H9 (cell line): ENCODE measurements around the gene CMSS1. TPM values are rescaled to one million over a fixed set of nuclear protein-coding genes. Genes with fewer than 3 reads are reported as not detected.

Experiments
- DNase-seq: peaks from one replicate; pipeline ENCODE4 v3.0.0-alpha.2; 2017
- H2AFZ ChIP-seq: one replicate; pipeline ENCODE4 v1.6.1; 2013; ENCODE audit warnings: mild to moderate bottlenecking, low read length, control low read depth, moderate library complexity
- H2AK5ac ChIP-seq: 2 replicates; pipeline ENCODE4 v1.6.1; 2013; ENCODE audit warnings: low read length, control low read depth, mixed read lengths; ENCODE audit not compliant: insufficient read length
- H2BK120ac ChIP-seq: one replicate; pipeline ENCODE4 v1.6.1; 2013; ENCODE audit warnings: low read depth, mild to moderate bottlenecking, low read length, control low read depth, inconsistent platforms; ENCODE audit not compliant: poor library complexity, severe bottlenecking
- H2BK12ac ChIP-seq: 2 replicates; pipeline ENCODE4 v1.6.1; 2013; ENCODE audit warnings: low read length, control low read depth, mixed read lengths, low read depth; ENCODE audit not compliant: insufficient read length
- H2BK15ac ChIP-seq: 2 replicates; pipeline ENCODE4 v1.6.1; 2013; ENCODE audit warnings: low read depth, low read length, control low read depth
- H2BK20ac ChIP-seq: one replicate; pipeline ENCODE4 v1.6.1; 2013; ENCODE audit warnings: low read depth, mild to moderate bottlenecking, low read length, control low read depth, inconsistent platforms; ENCODE audit not compliant: poor library complexity, severe bottlenecking
- H2BK5ac ChIP-seq: 2 replicates; pipeline ENCODE4 v1.6.1; 2013; ENCODE audit warnings: low read length, control low read depth, mixed read lengths; ENCODE audit not compliant: insufficient read length
- H3K14ac ChIP-seq: 2 replicates; pipeline ENCODE4 v1.6.1; 2013; ENCODE audit warnings: low read length, control low read depth; ENCODE audit not compliant: insufficient read depth
- H3K18ac ChIP-seq: 2 replicates; pipeline ENCODE4 v1.6.1; 2013; ENCODE audit warnings: low read depth, mild to moderate bottlenecking, mixed read lengths, low read length, control low read depth; ENCODE audit not compliant: insufficient read length
- H3K23ac ChIP-seq: 2 replicates; pipeline ENCODE4 v1.6.1; 2013; ENCODE audit warnings: low read length, control low read depth, mixed read lengths, low read depth; ENCODE audit not compliant: insufficient read length
- H3K23me2 ChIP-seq: 2 replicates; pipeline ENCODE4 v1.6.1; 2013; ENCODE audit warnings: low read depth, mild to moderate bottlenecking, mixed read lengths, low read length, control low read depth; ENCODE audit not compliant: insufficient read length, poor library complexity, severe bottlenecking
- H3K27ac ChIP-seq: 2 replicates; pipeline ENCODE4 v1.5.1; 2013; ENCODE audit warnings: low read length, control low read depth, mixed read lengths, low read depth; ENCODE audit not compliant: insufficient read length
- H3K27me3 ChIP-seq: 2 replicates; pipeline ENCODE4 v1.6.1; 2013; ENCODE audit warnings: low read length, control low read depth, inconsistent platforms; ENCODE audit not compliant: insufficient read depth
- H3K4ac ChIP-seq: 2 replicates; pipeline ENCODE4 v1.6.1; 2013; ENCODE audit warnings: low read depth, mild to moderate bottlenecking, control low read depth, inconsistent platforms, low read length, moderate library complexity
- H3K4me1 ChIP-seq: 2 replicates; pipeline ENCODE4 v1.6.1; 2013; ENCODE audit warnings: low read length, control low read depth, inconsistent platforms; ENCODE audit not compliant: insufficient read depth
- H3K4me2 ChIP-seq: 2 replicates; pipeline ENCODE4 v1.6.1; 2013; ENCODE audit warnings: low read length, control low read depth, mixed read lengths; ENCODE audit not compliant: insufficient read length, insufficient read depth
- H3K56ac ChIP-seq: 2 replicates; pipeline ENCODE4 v1.6.1; 2013; ENCODE audit warnings: low read depth, mild to moderate bottlenecking, mixed read lengths, low read length, control low read depth; ENCODE audit not compliant: insufficient read length
- H3K79me1 ChIP-seq: 2 replicates; pipeline ENCODE4 v1.6.1; 2013; ENCODE audit warnings: low read depth, mild to moderate bottlenecking, moderate library complexity, low read length, control low read depth, inconsistent platforms; ENCODE audit not compliant: insufficient read depth, poor library complexity, severe bottlenecking
- H3K79me2 ChIP-seq: 2 replicates; pipeline ENCODE4 v1.6.1; 2013; ENCODE audit warnings: low read length, control low read depth, inconsistent platforms; ENCODE audit not compliant: insufficient read depth
- H3K9ac ChIP-seq: 2 replicates; pipeline ENCODE4 v1.6.1; 2013; ENCODE audit warnings: low read length, control low read depth, mixed read lengths; ENCODE audit not compliant: insufficient read length; ENCODE audit errors: extremely low read depth
- H3K9me3 ChIP-seq: one replicate; pipeline ENCODE4 v1.6.1; 2013; ENCODE audit warnings: low read depth, low read length, inconsistent platforms; ENCODE audit not compliant: control insufficient read depth
- H3T11ph ChIP-seq: one replicate; pipeline ENCODE4 v1.6.1; 2013; ENCODE audit warnings: mild to moderate bottlenecking, low read length, control low read depth, inconsistent platforms
- H4K20me1 ChIP-seq: one replicate; pipeline ENCODE4 v1.6.1; 2013; ENCODE audit not compliant: control insufficient read depth, insufficient read length, insufficient read depth
- H4K5ac ChIP-seq: 2 replicates; pipeline ENCODE4 v1.6.1; 2013; ENCODE audit warnings: low read depth, mild to moderate bottlenecking, mixed read lengths, low read length, control low read depth; ENCODE audit not compliant: insufficient read length
- H4K8ac ChIP-seq: replicated peaks from 2 replicates; pipeline ENCODE4 v1.6.1; 2013; ENCODE audit warnings: low read length, control low read depth, mixed read lengths, low read depth; ENCODE audit not compliant: insufficient read length
- H4K91ac ChIP-seq: 2 replicates; pipeline ENCODE4 v1.6.1; 2013; ENCODE audit warnings: low read depth, mild to moderate bottlenecking, moderate library complexity, mixed read lengths, low read length, control low read depth; ENCODE audit not compliant: insufficient read length
- H3K27ac Mint-ChIP-seq, 3 experiments: 2 replicates in 2 of 3; 3 replicates in 1 of 3; pipeline ENCODE4 v1.8.0; 2020 to 2021; ENCODE audit warnings: mixed read lengths in 3 of 3, mild to moderate bottlenecking in 1 of 3, moderate library complexity in 1 of 3
- H3K27me3 Mint-ChIP-seq: 2 replicates; pipeline ENCODE4 v1.8.0; 2021; ENCODE audit warnings: low read depth, mild to moderate bottlenecking, moderate library complexity, mixed read lengths
- H3K36me3 Mint-ChIP-seq, 3 experiments: 2 replicates in 2 of 3; 3 replicates in 1 of 3; pipeline ENCODE4 v1.8.0; 2020 to 2021; ENCODE audit warnings: low read depth in 3 of 3, mixed read lengths in 3 of 3; ENCODE audit not compliant: insufficient read depth in 1 of 3
- H3K4me1 Mint-ChIP-seq, 2 experiments: 2 replicates each; pipeline ENCODE4 v1.8.0; 2020; ENCODE audit warnings: mixed read lengths in 2 of 2
- H3K4me3 Mint-ChIP-seq, 2 experiments: 2 replicates in 1 of 2; 3 replicates in 1 of 2; pipeline ENCODE4 v1.8.0; 2020 to 2021; ENCODE audit warnings: mild to moderate bottlenecking in 2 of 2, mixed read lengths in 2 of 2, moderate library complexity in 1 of 2
- H3K9me3 Mint-ChIP-seq, 2 experiments: 2 replicates in 1 of 2; 3 replicates in 1 of 2; pipeline ENCODE4 v1.8.0; 2020; ENCODE audit warnings: mild to moderate bottlenecking in 2 of 2, mixed read lengths in 2 of 2, moderate library complexity in 1 of 2
- WGBS: extraction: QIAGEN DNeasy Blood & Tissue Kit; methylation state at CpG from one replicate; pipeline ENCODE4 v1.1.7; 2013; ENCODE audit warnings: missing lambda C conversion rate, low lambda C conversion rate, mixed read lengths; ENCODE audit not compliant: insufficient read length; ENCODE audit errors: extremely low coverage; 5-methylcytosine and 5-hydroxymethylcytosine counted together
- total RNA-seq: library from RNA; stranded (reverse); gene quantifications from 2 replicates; pipeline ENCODE4 v1.2.1, GENCODE V29; 2021
- TF ChIP-seq, protein P1 (sequence below): fragments of 200-600 bp; sonication (generic); conservative IDR thresholded peaks from 3 replicates; pipeline ENCODE4 v1.8.0; 2021; ENCODE audit warnings: antibody characterized with exemption, mild to moderate bottlenecking

CMSS1 gene
- total RNA-seq, 1 experiment from 2014 or later: 61.8 TPM

DNA sequence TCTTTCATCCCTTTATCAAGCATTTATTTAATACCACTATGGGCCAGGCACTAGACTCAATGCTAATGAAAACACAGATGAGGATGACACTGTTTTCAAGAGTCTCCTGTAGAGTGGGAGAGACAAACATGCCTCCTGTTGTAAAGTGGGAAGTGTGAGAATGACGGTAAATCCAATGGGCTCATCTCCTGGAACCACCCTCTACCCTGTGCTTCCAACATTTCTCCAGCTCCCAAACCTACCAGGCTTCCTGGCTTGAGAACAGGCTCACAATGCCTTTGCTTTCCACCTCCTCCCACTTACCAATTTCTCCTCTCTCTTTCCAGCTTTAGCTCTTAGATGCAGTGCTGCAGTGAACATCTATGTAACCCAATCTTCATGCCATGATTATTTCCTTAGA, 389.0 kb downstream of the CMSS1 start:
- TF ChIP-seq, protein P1, sequence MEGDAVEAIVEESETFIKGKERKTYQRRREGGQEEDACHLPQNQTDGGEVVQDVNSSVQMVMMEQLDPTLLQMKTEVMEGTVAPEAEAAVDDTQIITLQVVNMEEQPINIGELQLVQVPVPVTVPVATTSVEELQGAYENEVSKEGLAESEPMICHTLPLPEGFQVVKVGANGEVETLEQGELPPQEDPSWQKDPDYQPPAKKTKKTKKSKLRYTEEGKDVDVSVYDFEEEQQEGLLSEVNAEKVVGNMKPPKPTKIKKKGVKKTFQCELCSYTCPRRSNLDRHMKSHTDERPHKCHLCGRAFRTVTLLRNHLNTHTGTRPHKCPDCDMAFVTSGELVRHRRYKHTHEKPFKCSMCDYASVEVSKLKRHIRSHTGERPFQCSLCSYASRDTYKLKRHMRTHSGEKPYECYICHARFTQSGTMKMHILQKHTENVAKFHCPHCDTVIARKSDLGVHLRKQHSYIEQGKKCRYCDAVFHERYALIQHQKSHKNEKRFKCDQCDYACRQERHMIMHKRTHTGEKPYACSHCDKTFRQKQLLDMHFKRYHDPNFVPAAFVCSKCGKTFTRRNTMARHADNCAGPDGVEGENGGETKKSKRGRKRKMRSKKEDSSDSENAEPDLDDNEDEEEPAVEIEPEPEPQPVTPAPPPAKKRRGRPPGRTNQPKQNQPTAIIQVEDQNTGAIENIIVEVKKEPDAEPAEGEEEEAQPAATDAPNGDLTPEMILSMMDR: no peak
- no CpG with 5 or more reads among the region's 1 CpG for WGBS
- Histone ChIP-seq H3K4me2 (no peak overlapping the region), H3T11ph (no peak overlapping the region), H3K79me1 (no peaks in the 10 kb centered on the region), H2BK15ac (no peak overlapping the region), H4K20me1 (no peaks in the 10 kb centered on the region), H4K91ac (no peak overlapping the region), H3K14ac (no peak overlapping the region), H3K56ac (no peak overlapping the region), H4K8ac (no peak overlapping the region), H3K18ac (no peak overlapping the region), H3K9me3 (no peaks in the 10 kb centered on the region), H3K27ac (no peak overlapping the region), H3K27me3 (no peaks in the 10 kb centered on the region), H2BK20ac (no peak overlapping the region), H2AK5ac (no peak overlapping the region), H3K23me2 (no peaks in the 10 kb centered on the region), H3K4ac (no peak overlapping the region), H2AFZ (no peak overlapping the region), H2BK120ac (no peak overlapping the region), H3K4me1 (peaks cover 16% of the 10 kb centered on the region), H3K9ac (no peak overlapping the region), H2BK12ac (no peak overlapping the region), H3K23ac (no peak overlapping the region), H2BK5ac (no peak overlapping the region), H3K79me2 (no peaks in the 10 kb centered on the region), H4K5ac (no peak overlapping the region)
- Mint-ChIP-seq H3K27ac (no peak overlapping the region), H3K9me3 (peaks cover 4% of the 10 kb centered on the region in 2 experiments; a peak in 3 of 5 replicates), H3K36me3 (no peaks in the 10 kb centered on the region; a peak in 1 of 7 replicates), H3K4me3 (no peak overlapping the region), H3K4me1 (peaks cover 22 to 28% of the 10 kb centered on the region in 2 experiments), H3K27me3 (peaks cover 7% of the 10 kb centered on the region)
- no peak for DNase-seq
